ENCODE results near the gene ISOC2. TPM values are rescaled to one million over a fixed set of nuclear protein-coding genes. Genes with fewer than 3 reads are reported as not detected.

The ISOC2 gene
- total and polyA plus RNA-seq, 9 of the 15 experiments (the other 6 are each of a cell fraction or from before 2014, with no cell fraction given), result 1.2 to 229 (median 58.3) TPM

- BruUV-seq (replicated peaks), result no TSS peak
- H3K9me3 ChIP-seq (replicated peaks; ENCODE audit: control insufficient read depth, insufficient read depth, low read depth, low read length), result no peaks in the 10 kb centered on the region
- H3K9ac ChIP-seq (ENCODE audit: insufficient read depth in 1 of 2, low read depth in 2 of 2, low read length in 2 of 2), result peak overlapping the region in 1 of 2 experiments; percentile 76; a peak in 2 of 4 replicates
- H3K4me1 ChIP-seq (replicated peaks in 1 of 2; ENCODE audit: control insufficient read depth in 2 of 2, insufficient read depth in 2 of 2, low read length in 2 of 2), result peaks cover 26 to 55% of the 10 kb centered on the region in 2 experiments
- FAIRE-seq (no peak), DNase-seq (ENCODE audit: extremely low read depth in 1 of 4, low spot score in 3 of 4) (no peak), ATAC-seq (no peak)
- in situ Hi-C loops (cut with MboI), result no loop called here
- peak; percentile 47; the same call in 1 of the 2 replicates for TF ChIP-seq RBFOX2 (IDR thresholded peaks at IDR 0.05; ENCODE audit: low read depth, low read length)
- TF ChIP-seq ELF4 (CRISPR knock-in tag; IDR thresholded peaks at IDR 0.05), result no peak
- TF ChIP-seq, protein P1, sequence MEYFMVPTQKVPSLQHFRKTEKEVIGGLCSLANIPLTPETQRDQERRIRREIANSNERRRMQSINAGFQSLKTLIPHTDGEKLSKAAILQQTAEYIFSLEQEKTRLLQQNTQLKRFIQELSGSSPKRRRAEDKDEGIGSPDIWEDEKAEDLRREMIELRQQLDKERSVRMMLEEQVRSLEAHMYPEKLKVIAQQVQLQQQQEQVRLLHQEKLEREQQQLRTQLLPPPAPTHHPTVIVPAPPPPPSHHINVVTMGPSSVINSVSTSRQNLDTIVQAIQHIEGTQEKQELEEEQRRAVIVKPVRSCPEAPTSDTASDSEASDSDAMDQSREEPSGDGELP (CRISPR knock-in tag; IDR thresholded peaks at IDR 0.05; ENCODE audit: borderline replicate concordance), result 0 out of 2 replicates have a peak, but pooled peaks have one; percentile 20
- no peak for TF ChIP-seq ZBTB40 (IDR thresholded peaks at IDR 0.05)
- TF ChIP-seq ZBTB40 (CRISPR knock-in tag; IDR thresholded peaks at IDR 0.05), result 0 out of 2 replicates have a peak, but pooled peaks have one; percentile 24
- no peak for TF ChIP-seq GABPB1 (CRISPR knock-in tag; IDR thresholded peaks at IDR 0.05)
- no peak overlapping the region for H2AFZ ChIP-seq (ENCODE audit: low read depth, low read length)
- H3K27ac ChIP-seq (ENCODE audit: extremely low read depth, low read depth, low read length), result no peak overlapping the region
- H3K9me1 ChIP-seq (ENCODE audit: control insufficient read depth, insufficient read depth, low read length), result no peaks in the 10 kb centered on the region
- H3K36me3 ChIP-seq (ENCODE audit: control insufficient read depth, insufficient read depth, low read length), result peaks cover 20% of the 10 kb centered on the region
- no peaks in the 10 kb centered on the region for H4K20me1 ChIP-seq (replicated peaks; ENCODE audit: control insufficient read depth, insufficient read depth, low read length)
- CTCF ChIA-PET (ENCODE audit: low intra/inter-chr PET ratio), result no interaction called here
- H3K4me2 ChIP-seq (ENCODE audit: insufficient read depth, low read length), result peak overlapping the region; percentile 27
- POLR2A ChIA-PET, result interaction anchor here (2.0 to 3.2 kb wide), 3 partner anchors 11 to 17 kb away, joined by 6 to 26 read pairs (median 9); partner anchors contain the start of gene ISOC2
- no peaks in the 10 kb centered on the region for H3K27me3 ChIP-seq (ENCODE audit: control insufficient read depth in 2 of 2, insufficient read depth in 2 of 2, low read length in 2 of 2)
- peak overlapping the region; percentile 61; the same call in 1 of the 2 replicates for H3K4me3 ChIP-seq
- intact Hi-C loops (cut with micrococcal nuclease), result no loop called here
- 89% methylated on average over 7 of the region's 12 CpGs for WGBS (ENCODE audit: insufficient coverage, low coverage, missing lambda C conversion rate)
- H3K79me2 ChIP-seq (ENCODE audit: control insufficient read depth, insufficient read depth, low read length), result peaks cover 20% of the 10 kb centered on the region
These were observed 16.9 kb upstream of the ISOC2 start for GRCh38 chr19:55478364-55478763.
